BJ (cell line): ENCODE data around the gene TPI1. TPM values are rescaled to one million over a fixed set of nuclear protein-coding genes. Genes with fewer than 3 reads are reported as not detected.

Source experiments
- CTCF ChIA-PET: fragments of 350-600 bp; formaldehyde crosslinking; extraction: SDS; loops from one replicate; lab custom pipeline; 2021; ENCODE audit warnings: antibody characterized with exemption, inconsistent platforms; lab: Yijun Ruan, JAX
- POLR2A ChIA-PET: fragments of 300-600 bp; sonication (Branson Sonifier 250); formaldehyde crosslinking; extraction: SDS; loops from one replicate; lab custom pipeline; 2021; ENCODE audit warnings: antibody characterized with exemption; lab: Charles Lee
- DNase-seq: peaks from one replicate; pipeline ENCODE4 v3.0.0-alpha.2; 2011; ENCODE audit warnings: low read depth
- H3K27me3 ChIP-seq: 2 replicates; pipeline ENCODE4 v1.6.0; 2011; ENCODE audit warnings: low read length; ENCODE audit not compliant: control insufficient read depth, insufficient read depth
- H3K36me3 ChIP-seq: 2 replicates; pipeline ENCODE4 v1.5.1; 2011; ENCODE audit warnings: low read length; ENCODE audit not compliant: control insufficient read depth, insufficient read depth
- H3K4me3 ChIP-seq: 2 replicates; pipeline ENCODE4 v1.5.1; 2011; ENCODE audit warnings: low read depth, mild to moderate bottlenecking, control low read depth, low read length
- polyA plus RNA-seq: library from polyadenylated mRNA; depleted of rRNA; stranded (reverse); fragments of >200 nt; gene quantifications from 2 replicates; pipeline ENCODE4 v1.2.3, GENCODE V29; 2011; rRNA removed
- TF ChIP-seq, protein P1 (sequence below): IDR thresholded peaks from 2 replicates; pipeline ENCODE4 v1.5.1; 2011; ENCODE audit warnings: low read depth, mild to moderate bottlenecking, control low read depth, inconsistent platforms, low read length, moderate library complexity; ENCODE audit not compliant: insufficient read depth

Gene TPI1
- polyA plus RNA-seq, 1 experiment: 2,656 TPM

DNA sequence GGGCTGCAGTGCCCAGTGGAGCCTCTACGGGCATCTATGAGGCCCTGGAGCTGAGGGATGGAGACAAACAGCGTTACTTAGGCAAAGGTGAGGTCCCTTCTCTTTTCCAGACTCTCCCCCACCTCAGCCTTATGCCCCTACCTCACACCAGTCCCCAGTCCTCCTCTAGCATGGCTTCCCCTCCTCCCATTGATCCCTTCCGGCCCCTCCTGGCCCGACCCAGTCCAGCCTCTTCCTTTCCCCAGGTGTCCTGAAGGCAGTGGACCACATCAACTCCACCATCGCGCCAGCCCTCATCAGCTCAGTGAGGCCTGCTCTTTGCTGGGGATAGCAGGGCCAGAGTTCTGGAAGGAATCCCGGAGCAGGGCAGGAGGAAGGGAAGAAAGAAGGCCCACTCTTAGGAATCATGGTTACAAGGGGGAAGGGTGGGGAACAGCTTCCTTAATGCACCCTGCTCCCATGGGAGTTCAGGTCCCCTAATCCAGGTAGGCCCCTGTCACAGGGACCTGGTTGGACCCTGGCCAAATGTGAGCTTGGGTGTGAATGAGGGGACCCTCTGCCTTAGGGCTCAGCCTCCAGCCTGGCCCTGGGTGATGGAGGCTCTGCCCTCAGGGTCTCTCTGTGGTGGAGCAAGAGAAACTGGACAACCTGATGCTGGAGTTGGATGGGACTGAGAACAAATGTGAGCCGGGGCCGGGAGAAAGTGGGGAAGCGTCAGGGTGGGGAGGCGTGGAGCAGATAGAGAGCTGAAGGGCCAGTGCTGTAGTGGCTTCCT, 49.3 kb downstream of the TPI1 start:
- Histone ChIP-seq H3K4me3 (no peak overlapping the region), H3K27me3 (no peaks in the 10 kb centered on the region), H3K36me3 (peaks cover 14% of the 10 kb centered on the region)
- ChIA-PET CTCF (interaction anchor here (1.3 to 4.6 kb wide), 3 partner anchors 26 to 48 kb away, joined by 4 to 20 read pairs (median 5); partner anchors contain the start of gene SPSB2), POLR2A (no interaction called here)
- DNase-seq: no peak
- TF ChIP-seq, protein P1, sequence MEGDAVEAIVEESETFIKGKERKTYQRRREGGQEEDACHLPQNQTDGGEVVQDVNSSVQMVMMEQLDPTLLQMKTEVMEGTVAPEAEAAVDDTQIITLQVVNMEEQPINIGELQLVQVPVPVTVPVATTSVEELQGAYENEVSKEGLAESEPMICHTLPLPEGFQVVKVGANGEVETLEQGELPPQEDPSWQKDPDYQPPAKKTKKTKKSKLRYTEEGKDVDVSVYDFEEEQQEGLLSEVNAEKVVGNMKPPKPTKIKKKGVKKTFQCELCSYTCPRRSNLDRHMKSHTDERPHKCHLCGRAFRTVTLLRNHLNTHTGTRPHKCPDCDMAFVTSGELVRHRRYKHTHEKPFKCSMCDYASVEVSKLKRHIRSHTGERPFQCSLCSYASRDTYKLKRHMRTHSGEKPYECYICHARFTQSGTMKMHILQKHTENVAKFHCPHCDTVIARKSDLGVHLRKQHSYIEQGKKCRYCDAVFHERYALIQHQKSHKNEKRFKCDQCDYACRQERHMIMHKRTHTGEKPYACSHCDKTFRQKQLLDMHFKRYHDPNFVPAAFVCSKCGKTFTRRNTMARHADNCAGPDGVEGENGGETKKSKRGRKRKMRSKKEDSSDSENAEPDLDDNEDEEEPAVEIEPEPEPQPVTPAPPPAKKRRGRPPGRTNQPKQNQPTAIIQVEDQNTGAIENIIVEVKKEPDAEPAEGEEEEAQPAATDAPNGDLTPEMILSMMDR: no peak

DNA sequence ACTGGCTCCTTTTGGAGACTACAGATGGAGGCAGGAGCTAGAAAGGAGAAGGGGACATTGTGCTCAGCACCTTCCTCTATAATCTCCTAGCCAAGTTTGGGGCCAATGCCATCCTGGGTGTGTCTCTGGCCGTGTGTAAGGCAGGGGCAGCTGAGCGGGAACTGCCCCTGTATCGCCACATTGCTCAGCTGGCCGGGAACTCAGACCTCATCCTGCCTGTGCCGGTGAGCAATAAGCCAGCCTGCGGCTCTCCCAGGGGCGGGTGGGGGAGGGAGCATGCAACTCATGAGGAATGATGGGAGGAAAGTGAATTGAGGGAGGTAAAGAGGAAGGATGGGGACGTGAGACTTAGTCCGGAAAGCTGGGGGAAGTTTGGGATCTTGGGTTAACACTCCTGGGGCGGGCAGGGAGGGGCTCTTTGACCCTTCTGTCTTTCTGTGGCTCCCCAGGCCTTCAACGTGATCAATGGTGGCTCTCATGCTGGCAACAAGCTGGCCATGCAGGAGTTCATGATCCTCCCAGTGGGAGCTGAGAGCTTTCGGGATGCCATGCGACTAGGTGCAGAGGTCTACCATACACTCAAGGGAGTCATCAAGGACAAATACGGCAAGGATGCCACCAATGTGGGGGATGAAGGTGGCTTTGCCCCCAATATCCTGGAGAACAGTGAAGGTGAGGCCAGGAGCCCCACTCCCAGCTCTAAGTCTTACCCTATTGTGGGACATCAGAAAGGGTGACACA, 50.3 kb downstream of the TPI1 start:
- TF ChIP-seq, protein P1: no peak
- POLR2A ChIA-PET: no interaction called here
- DNase-seq: no peak

DNA sequence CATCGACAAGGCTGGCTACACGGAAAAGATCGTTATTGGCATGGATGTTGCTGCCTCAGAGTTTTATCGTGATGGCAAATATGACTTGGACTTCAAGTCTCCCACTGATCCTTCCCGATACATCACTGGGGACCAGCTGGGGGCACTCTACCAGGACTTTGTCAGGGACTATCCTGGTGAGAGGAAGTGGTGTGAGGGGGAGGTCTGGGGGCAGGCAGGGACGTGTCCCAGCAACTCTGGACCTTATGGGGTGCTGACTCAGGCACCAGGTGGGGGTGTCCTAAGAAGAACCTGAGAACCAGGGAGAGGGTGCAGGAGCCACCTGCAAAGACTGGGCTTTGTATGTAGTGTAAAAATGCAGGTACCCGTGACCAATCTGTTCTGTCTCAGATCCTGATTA, 52.3 kb downstream of the TPI1 start:
- H3K4me3 ChIP-seq: no peak overlapping the region
- TF ChIP-seq, protein P1: no peak
- H3K27me3 ChIP-seq: no peaks in the 10 kb centered on the region
- CTCF ChIA-PET: interaction anchor here (0.8 to 2.0 kb wide), 3 partner anchors 18 to 45 kb away, joined by 4 to 8 read pairs (median 4); no protein-coding TSS in a partner anchor
- POLR2A ChIA-PET: no interaction called here
- H3K36me3 ChIP-seq: peaks cover 24% of the 10 kb centered on the region
- no peak for DNase-seq

More for the DNA sequence above, 50.3 kb downstream of the TPI1 start:
- Histone ChIP-seq H3K27me3 (no peaks in the 10 kb centered on the region), H3K4me3 (no peak overlapping the region), H3K36me3 (peaks cover 20% of the 10 kb centered on the region)
- CTCF ChIA-PET: interaction anchor here (1.1 to 4.6 kb wide), 3 partner anchors 27 to 175 kb away, joined by 3 to 20 read pairs (median 5); partner anchors contain the start of gene SPSB2

Other genes with a start within 250 kb of the TPI1 start
- 0.05 TPM in 1 of 2 replicates, not detected in the other for gene LPAR5, start 231.6 kb upstream of the TPI1 start, polyA plus RNA-seq
- 0.17 and 0.40 TPM in 2 replicates for gene ACRBP, start 220.1 kb upstream of the TPI1 start, polyA plus RNA-seq
- 43.0 and 61.0 TPM in 2 replicates for gene ING4, start 204.4 kb upstream of the TPI1 start, polyA plus RNA-seq
- gene ZNF384, start 178.2 kb upstream of the TPI1 start, polyA plus RNA-seq: 38.8 and 57.0 TPM in 2 replicates
- 0.44 and 0.59 TPM in 2 replicates for gene PIANP, start 166.7 kb upstream of the TPI1 start, polyA plus RNA-seq
- gene COPS7A, start 143.5 kb upstream of the TPI1 start, polyA plus RNA-seq: 128 and 200 TPM in 2 replicates
- 287 and 345 TPM in 2 replicates for gene MLF2, start 114.4 kb upstream of the TPI1 start, polyA plus RNA-seq
- gene PTMS, start 101.2 kb upstream of the TPI1 start, polyA plus RNA-seq: 234 and 241 TPM in 2 replicates
- 0.28 and 0.50 TPM in 2 replicates for gene LAG3, start 95.0 kb upstream of the TPI1 start, polyA plus RNA-seq
- 0.33 and 0.42 TPM in 2 replicates for gene CD4, start 78.0 kb upstream of the TPI1 start, polyA plus RNA-seq
- gene GPR162, start 45.7 kb upstream of the TPI1 start, polyA plus RNA-seq: 3.3 and 6.6 TPM in 2 replicates
- gene P3H3, start 39.1 kb upstream of the TPI1 start, polyA plus RNA-seq: 40.9 and 71.6 TPM in 2 replicates
- 3.3 and 5.3 TPM in 2 replicates for gene GNB3, start 26.6 kb upstream of the TPI1 start, polyA plus RNA-seq
- gene CDCA3, start 16.2 kb upstream of the TPI1 start, polyA plus RNA-seq: 39.2 and 57.1 TPM in 2 replicates
- gene USP5, start 15.4 kb upstream of the TPI1 start, polyA plus RNA-seq: 52.9 and 90.0 TPM in 2 replicates
- gene SPSB2, start 5.8 kb downstream of the TPI1 start, polyA plus RNA-seq: 5.0 and 7.3 TPM in 2 replicates
- 12.7 and 13.3 TPM in 2 replicates for gene LRRC23, start 37.3 kb downstream of the TPI1 start, polyA plus RNA-seq
- 27.9 and 29.7 TPM in 2 replicates for gene ENO2, start 47.0 kb downstream of the TPI1 start, polyA plus RNA-seq
- 13.0 and 15.9 TPM in 2 replicates for gene ATN1, start 60.4 kb downstream of the TPI1 start, polyA plus RNA-seq
- not detected in 2 replicates for gene RNU7-1, start 76.3 kb downstream of the TPI1 start, polyA plus RNA-seq
- gene C12orf57, start 76.5 kb downstream of the TPI1 start, polyA plus RNA-seq: 489 and 709 TPM in 2 replicates
- 0.15 and 0.27 TPM in 2 replicates for gene PTPN6, start 83.8 kb downstream of the TPI1 start, polyA plus RNA-seq
- gene PHB2, start 103.1 kb downstream of the TPI1 start, polyA plus RNA-seq: 283 and 369 TPM in 2 replicates
- gene EMG1, start 103.4 kb downstream of the TPI1 start, polyA plus RNA-seq: 37.5 and 53.9 TPM in 2 replicates
- gene LPCAT3, start 150.9 kb downstream of the TPI1 start, polyA plus RNA-seq: 26.3 and 31.2 TPM in 2 replicates
- 329 and 341 TPM in 2 replicates for gene C1S, start 193.2 kb downstream of the TPI1 start, polyA plus RNA-seq
- gene C1R, start 224.9 kb downstream of the TPI1 start, polyA plus RNA-seq: 668 and 703 TPM in 2 replicates
- 33.6 and 50.5 TPM in 2 replicates for gene C1RL, start 241.7 kb downstream of the TPI1 start, polyA plus RNA-seq